Trophoblast cell (in vitro differentiated cells and primary cell): ENCODE data around the gene LDB2.

Experiments
- DNase-seq, 2 donors: peaks; one replicate each; pipeline ENCODE4 v3.0.0-alpha.2; 2016
- H2AFZ ChIP-seq: 2 replicates; pipeline ENCODE4 v1.6.1; 2013; ENCODE audit warnings: low read length, moderate library complexity, mild to moderate bottlenecking; ENCODE audit not compliant: insufficient read depth, poor library complexity
- H2AK5ac ChIP-seq: 2 replicates; pipeline ENCODE4 v1.6.1; 2013; ENCODE audit warnings: mild to moderate bottlenecking, low read length
- H2BK120ac ChIP-seq: 2 replicates; pipeline ENCODE4 v1.6.1; 2013; ENCODE audit warnings: low read length, mild to moderate bottlenecking, moderate library complexity; ENCODE audit not compliant: insufficient read depth, poor library complexity
- H2BK12ac ChIP-seq: 2 replicates; pipeline ENCODE4 v1.6.1; 2013; ENCODE audit warnings: mild to moderate bottlenecking, low read length, moderate library complexity
- H2BK5ac ChIP-seq: 2 replicates; pipeline ENCODE4 v1.6.1; 2013; ENCODE audit warnings: low read length, low read depth, moderate library complexity, mild to moderate bottlenecking; ENCODE audit not compliant: poor library complexity
- H3K14ac ChIP-seq: 2 replicates; pipeline ENCODE4 v1.6.1; 2013; ENCODE audit warnings: mild to moderate bottlenecking, low read length
- H3K18ac ChIP-seq: 2 replicates; pipeline ENCODE4 v1.6.1; 2013; ENCODE audit warnings: mild to moderate bottlenecking, low read length
- H3K23ac ChIP-seq: 2 replicates; pipeline ENCODE4 v1.6.1; 2013; ENCODE audit warnings: low read length
- H3K27ac ChIP-seq: 2 replicates; pipeline ENCODE4 v1.5.1; 2013; ENCODE audit warnings: low read depth, mild to moderate bottlenecking, inconsistent platforms, low read length, moderate library complexity
- H3K27me3 ChIP-seq: 2 replicates; pipeline ENCODE4 v1.6.1; 2013; ENCODE audit warnings: inconsistent platforms, mild to moderate bottlenecking, low read length, moderate library complexity; ENCODE audit not compliant: insufficient read depth
- H3K36me3 ChIP-seq, 2 experiments: 1 replicate in 1 of 2; 2 replicates in 1 of 2; pipeline ENCODE4 v1.6.1; 2013; ENCODE audit warnings: low read length in 2 of 2, mild to moderate bottlenecking in 2 of 2, moderate library complexity in 1 of 2; ENCODE audit not compliant: insufficient read depth in 2 of 2, control insufficient read depth in 1 of 2
- H3K4ac ChIP-seq: 2 replicates; pipeline ENCODE4 v1.6.1; 2013; ENCODE audit warnings: low read depth, mild to moderate bottlenecking, low read length, moderate library complexity
- H3K4me1 ChIP-seq, 2 experiments: 1 replicate in 1 of 2; 2 replicates in 1 of 2; pipeline ENCODE4 v1.6.1; 2013; ENCODE audit warnings: low read length in 2 of 2, mild to moderate bottlenecking in 2 of 2, moderate library complexity in 1 of 2; ENCODE audit not compliant: insufficient read depth in 2 of 2, control insufficient read depth in 1 of 2
- H3K4me2 ChIP-seq: 2 replicates; pipeline ENCODE4 v1.6.1; 2013; ENCODE audit warnings: inconsistent platforms, mild to moderate bottlenecking, low read length, moderate library complexity
- H3K4me3 ChIP-seq: 2 replicates; pipeline ENCODE4 v1.5.1; 2013; ENCODE audit warnings: mild to moderate bottlenecking, low read depth, low read length, inconsistent platforms
- H3K79me1 ChIP-seq: one replicate; pipeline ENCODE4 v1.6.1; 2013; ENCODE audit warnings: low read length
- H3K79me2 ChIP-seq: 2 replicates; pipeline ENCODE4 v1.6.1; 2013; ENCODE audit warnings: low read length, mild to moderate bottlenecking; ENCODE audit not compliant: control insufficient read depth, insufficient read depth, poor library complexity
- H3K9ac ChIP-seq: 2 replicates; pipeline ENCODE4 v1.6.1; 2013; ENCODE audit warnings: mild to moderate bottlenecking, low read length
- H3K9me3 ChIP-seq: 2 replicates; pipeline ENCODE4 v1.6.1; 2013; ENCODE audit warnings: low read depth, mild to moderate bottlenecking, control low read depth, inconsistent platforms, low read length; ENCODE audit not compliant: insufficient read depth
- H4K12ac ChIP-seq: 2 replicates; pipeline ENCODE4 v1.6.1; 2013; ENCODE audit warnings: low read depth, mild to moderate bottlenecking, low read length, moderate library complexity
- H4K8ac ChIP-seq: 2 replicates; pipeline ENCODE4 v1.6.1; 2013; ENCODE audit warnings: low read depth, mild to moderate bottlenecking, low read length, moderate library complexity
- H4K91ac ChIP-seq: one replicate; pipeline ENCODE4 v1.6.1; 2013; ENCODE audit warnings: low read depth, mild to moderate bottlenecking, low read length, moderate library complexity
- WGBS: extraction: QIAGEN DNeasy Blood & Tissue Kit; methylation state at CpG from one replicate; pipeline ENCODE4 v1.1.7; 2013; ENCODE audit warnings: missing lambda C conversion rate; ENCODE audit not compliant: insufficient read length, insufficient coverage; ENCODE audit errors: extremely low coverage; 5-methylcytosine and 5-hydroxymethylcytosine counted together

The LDB2 gene

GRCh38 chr4:16714191-16714590 is 184.3 kb downstream of the LDB2 start:
- WGBS: no CpG with 5 or more reads among the region's 1 CpG
- Histone ChIP-seq H3K14ac (no peak overlapping the region), H3K9me3 (no peaks in the 10 kb centered on the region), H3K4me3 (no peak overlapping the region), H3K23ac (no peak overlapping the region), H3K27me3 (no peaks in the 10 kb centered on the region), H2AFZ (no peak overlapping the region), H2BK12ac (no peak overlapping the region), H3K4me1 (no peaks in the 10 kb centered on the region), H4K8ac (no peak overlapping the region), H3K4ac (no peak overlapping the region), H4K12ac (no peak overlapping the region), H3K18ac (no peak overlapping the region), H3K27ac (no peak overlapping the region), H2AK5ac (no peak overlapping the region), H2BK5ac (no peak overlapping the region), H2BK120ac (no peak overlapping the region), H3K36me3 (no peaks in the 10 kb centered on the region), H4K91ac (no peak overlapping the region), H3K9ac (no peak overlapping the region), H3K79me1 (no peaks in the 10 kb centered on the region), H3K4me2 (no peak overlapping the region), H3K79me2 (no peaks in the 10 kb centered on the region)
- DNase-seq: no peak

- WGBS: no CpG with 5 or more reads among the region's 3 CpGs
- Histone ChIP-seq H3K36me3 (no peaks in the 10 kb centered on the region), H3K4me1 (no peaks in the 10 kb centered on the region), H3K18ac (no peak overlapping the region), H3K14ac (no peak overlapping the region), H3K27ac (no peak overlapping the region), H4K12ac (no peak overlapping the region), H3K9me3 (no peaks in the 10 kb centered on the region), H3K4me2 (no peak overlapping the region), H2BK5ac (no peak overlapping the region), H2AK5ac (no peak overlapping the region), H4K8ac (no peak overlapping the region), H2BK12ac (no peak overlapping the region), H3K79me2 (no peaks in the 10 kb centered on the region), H3K79me1 (no peaks in the 10 kb centered on the region), H3K4ac (no peak overlapping the region), H2AFZ (no peak overlapping the region), H3K27me3 (no peaks in the 10 kb centered on the region), H3K9ac (no peak overlapping the region), H2BK120ac (no peak overlapping the region), H3K23ac (no peak overlapping the region), H3K4me3 (no peak overlapping the region), H4K91ac (no peak overlapping the region)
- no peak for DNase-seq
Measured at GRCh38 chr4:16713696-16714095, 184.7 kb downstream of the LDB2 start.

GRCh38 chr4:16713271-16713670 is 185.2 kb downstream of the LDB2 start:
- Histone ChIP-seq H3K79me2 (no peaks in the 10 kb centered on the region), H2BK5ac (no peak overlapping the region), H2AFZ (no peak overlapping the region), H4K91ac (no peak overlapping the region), H3K14ac (no peak overlapping the region), H4K12ac (no peak overlapping the region), H2AK5ac (no peak overlapping the region), H3K27me3 (no peaks in the 10 kb centered on the region), H3K4me2 (no peak overlapping the region), H2BK120ac (no peak overlapping the region), H3K23ac (no peak overlapping the region), H3K79me1 (no peaks in the 10 kb centered on the region), H3K9me3 (no peaks in the 10 kb centered on the region), H3K4ac (no peak overlapping the region), H3K4me1 (no peaks in the 10 kb centered on the region), H3K27ac (no peak overlapping the region), H4K8ac (no peak overlapping the region), H3K18ac (no peak overlapping the region), H2BK12ac (no peak overlapping the region), H3K9ac (no peak overlapping the region), H3K36me3 (no peaks in the 10 kb centered on the region), H3K4me3 (no peak overlapping the region)
- no peak for DNase-seq

GRCh38 chr4:16710198-16710597 is 188.2 kb downstream of the LDB2 start:
- DNase-seq: no peak
- H3K4me3 ChIP-seq: no peak overlapping the region
- H3K27ac ChIP-seq: no peak overlapping the region

More at GRCh38 chr4:16710198-16710597, 188.2 kb downstream of the LDB2 start:
- Histone ChIP-seq H3K4me2 (no peak overlapping the region), H3K4me1 (peaks cover 0 to 2% of the 10 kb centered on the region in 2 experiments), H2BK5ac (no peak overlapping the region), H3K27me3 (no peaks in the 10 kb centered on the region), H4K91ac (no peak overlapping the region), H3K36me3 (no peaks in the 10 kb centered on the region), H3K14ac (no peak overlapping the region), H2BK12ac (no peak overlapping the region), H4K12ac (no peak overlapping the region), H2AK5ac (no peak overlapping the region), H3K4ac (no peak overlapping the region), H2BK120ac (no peak overlapping the region), H2AFZ (no peak overlapping the region), H3K9ac (no peak overlapping the region), H3K79me1 (no peaks in the 10 kb centered on the region), H4K8ac (no peak overlapping the region), H3K23ac (no peak overlapping the region), H3K18ac (no peak overlapping the region), H3K79me2 (no peaks in the 10 kb centered on the region), H3K9me3 (no peaks in the 10 kb centered on the region)
- no CpG with 5 or more reads among the region's 3 CpGs for WGBS
